Fibroblast of the aortic adventitia (primary cell): ENCODE measurements around the gene EMP3. TPM values are rescaled to one million over a fixed set of nuclear protein-coding genes. Genes with fewer than 3 reads are reported as not detected.
"Not testable (repeated sequence)": the region's sequence is repeated elsewhere in the genome, so short reads cannot be mapped to it uniquely, and the experiment has no call there.

ENCODE experiments used
- DNase-seq: peaks from one replicate; pipeline ENCODE4 v3.0.0-alpha.2; 2010; ENCODE audit warnings: low read depth
- H3K4me3 ChIP-seq: 2 replicates; pipeline ENCODE4 v1.5.1; 2011; ENCODE audit warnings: low read depth, mild to moderate bottlenecking, control low read depth, low read length, moderate library complexity
- total RNA-seq: library from RNA; depleted of rRNA; stranded (reverse); fragments of >200 nt; gene quantifications from 2 replicates; pipeline ENCODE4 v1.2.3, GENCODE V29; 2012; ENCODE audit warnings: low replicate concordance
- TF ChIP-seq, protein P1 (sequence below): IDR thresholded peaks from 2 replicates; pipeline ENCODE4 v1.5.1; 2011; ENCODE audit warnings: mild to moderate bottlenecking, low read length, control low read depth, inconsistent platforms; ENCODE audit not compliant: insufficient read depth

EMP3 gene
- total RNA-seq, 1 donor: 369 TPM

DNA sequence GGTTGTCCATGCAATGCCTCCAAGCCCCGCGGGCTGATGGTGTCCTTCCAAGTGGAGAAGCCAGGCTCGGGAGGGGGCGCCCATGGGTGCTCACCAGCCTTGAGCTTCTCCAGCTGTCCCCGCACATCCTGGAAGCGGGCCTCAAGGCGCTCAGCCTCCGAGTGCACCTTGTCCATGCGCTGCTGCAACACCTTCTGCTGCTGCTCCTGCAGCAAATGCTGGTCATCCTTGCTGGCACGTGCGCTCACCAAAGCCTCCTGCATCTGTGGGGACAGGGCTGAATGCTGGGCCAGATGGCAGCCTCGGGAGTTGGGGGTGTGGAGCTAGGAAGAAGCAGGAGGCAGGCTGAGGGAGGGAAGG lies 22.8 kb upstream of the EMP3 start:
- no peak overlapping the region for H3K4me3 ChIP-seq
- no peak for DNase-seq
- TF ChIP-seq, protein P1, sequence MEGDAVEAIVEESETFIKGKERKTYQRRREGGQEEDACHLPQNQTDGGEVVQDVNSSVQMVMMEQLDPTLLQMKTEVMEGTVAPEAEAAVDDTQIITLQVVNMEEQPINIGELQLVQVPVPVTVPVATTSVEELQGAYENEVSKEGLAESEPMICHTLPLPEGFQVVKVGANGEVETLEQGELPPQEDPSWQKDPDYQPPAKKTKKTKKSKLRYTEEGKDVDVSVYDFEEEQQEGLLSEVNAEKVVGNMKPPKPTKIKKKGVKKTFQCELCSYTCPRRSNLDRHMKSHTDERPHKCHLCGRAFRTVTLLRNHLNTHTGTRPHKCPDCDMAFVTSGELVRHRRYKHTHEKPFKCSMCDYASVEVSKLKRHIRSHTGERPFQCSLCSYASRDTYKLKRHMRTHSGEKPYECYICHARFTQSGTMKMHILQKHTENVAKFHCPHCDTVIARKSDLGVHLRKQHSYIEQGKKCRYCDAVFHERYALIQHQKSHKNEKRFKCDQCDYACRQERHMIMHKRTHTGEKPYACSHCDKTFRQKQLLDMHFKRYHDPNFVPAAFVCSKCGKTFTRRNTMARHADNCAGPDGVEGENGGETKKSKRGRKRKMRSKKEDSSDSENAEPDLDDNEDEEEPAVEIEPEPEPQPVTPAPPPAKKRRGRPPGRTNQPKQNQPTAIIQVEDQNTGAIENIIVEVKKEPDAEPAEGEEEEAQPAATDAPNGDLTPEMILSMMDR: no peak

DNA sequence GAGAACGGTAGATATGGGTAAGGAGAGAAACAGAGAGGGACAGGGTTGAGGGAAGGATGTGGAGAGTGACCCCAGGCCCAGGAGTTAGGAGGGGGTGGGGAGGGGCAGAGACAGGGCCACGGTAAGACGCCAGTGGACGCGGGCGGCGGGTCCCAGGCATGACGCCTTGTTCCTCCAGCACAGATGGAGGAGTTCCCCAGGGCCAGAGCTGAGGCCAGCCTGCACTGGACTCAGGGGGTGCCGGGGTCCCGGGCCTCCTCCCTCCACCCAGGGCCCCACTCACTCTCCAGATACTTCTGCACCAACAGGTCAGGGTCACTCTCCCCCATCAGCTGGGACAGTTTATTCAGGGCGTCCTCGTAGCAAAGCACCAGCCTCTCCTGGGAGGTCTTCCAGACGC lies 22.0 kb upstream of the EMP3 start:
- H3K4me3 ChIP-seq: no peak overlapping the region
- DNase-seq: no peak
- TF ChIP-seq, protein P1: no peak

DNA sequence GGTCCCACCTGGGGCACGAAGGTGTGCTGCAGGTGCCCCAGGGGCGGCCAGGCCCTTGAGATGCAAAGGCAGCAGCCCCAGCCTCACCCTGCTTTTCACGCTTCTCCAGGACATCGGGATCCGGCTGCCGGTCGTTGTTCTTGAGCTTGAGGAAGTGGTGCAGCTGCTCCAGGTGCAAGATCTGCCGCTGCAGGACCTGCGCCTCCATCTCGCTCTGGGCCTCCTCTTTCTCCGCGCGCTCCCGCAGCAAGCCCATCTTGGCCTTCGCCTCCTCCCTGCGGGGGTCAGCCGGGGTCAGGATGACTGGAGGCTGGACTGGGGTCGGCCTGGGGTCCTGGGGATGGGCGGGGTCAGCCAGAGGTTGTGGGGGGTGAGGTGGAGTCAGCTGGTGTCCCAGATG lies 21.5 kb upstream of the EMP3 start:
- TF ChIP-seq, protein P1: no peak
- no peak overlapping the region for H3K4me3 ChIP-seq
- DNase-seq: no peak

DNA sequence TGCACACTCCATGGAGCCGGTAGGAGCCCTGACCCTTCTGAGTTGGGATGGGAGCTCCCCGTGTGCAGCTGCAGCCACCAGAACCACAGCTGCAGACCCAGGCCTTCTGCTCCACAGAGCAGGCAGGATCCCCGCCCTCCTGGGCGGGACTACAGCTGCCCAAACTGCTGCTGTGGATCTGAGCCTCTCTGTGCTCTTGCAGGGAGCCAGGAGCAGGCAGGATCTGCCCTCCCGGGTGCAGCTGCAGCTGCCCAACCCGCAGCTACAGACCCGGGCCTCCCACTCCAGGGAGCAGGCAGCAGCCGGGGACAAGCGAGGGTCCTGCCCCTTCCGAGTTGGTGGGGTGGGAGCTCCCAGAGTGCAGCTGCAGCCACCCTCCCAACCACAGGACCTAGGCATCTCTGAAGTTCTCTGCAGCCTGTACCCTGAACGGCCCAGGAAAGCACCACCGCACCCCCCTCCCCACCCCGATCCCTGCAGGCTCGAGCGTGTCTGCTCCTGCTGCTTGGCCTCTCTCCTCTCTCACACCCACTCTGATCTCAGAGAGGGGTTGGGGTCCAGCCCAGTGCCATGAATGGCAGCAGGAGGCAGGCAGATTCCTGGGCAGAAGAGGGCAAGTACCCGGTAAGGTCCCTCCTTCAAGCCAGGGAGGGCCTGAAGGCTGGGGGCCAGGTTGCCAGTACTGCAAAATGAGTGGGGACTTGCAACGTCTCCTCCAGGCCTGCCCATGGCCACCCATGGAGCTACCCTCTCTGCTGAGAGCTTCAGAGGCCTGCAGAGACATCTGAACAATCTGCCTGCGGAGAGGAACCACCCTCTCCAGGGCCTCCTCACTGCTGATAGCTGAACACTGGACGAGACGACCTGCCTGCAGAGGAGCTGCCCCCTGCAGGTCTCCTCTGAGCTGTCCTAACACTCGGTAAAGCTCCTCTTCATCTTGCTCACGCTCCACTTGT lies 16.4 kb upstream of the EMP3 start:
- TF ChIP-seq, protein P1: peak; percentile 38
- no peak overlapping the region for H3K4me3 ChIP-seq
- no peak for DNase-seq

DNA sequence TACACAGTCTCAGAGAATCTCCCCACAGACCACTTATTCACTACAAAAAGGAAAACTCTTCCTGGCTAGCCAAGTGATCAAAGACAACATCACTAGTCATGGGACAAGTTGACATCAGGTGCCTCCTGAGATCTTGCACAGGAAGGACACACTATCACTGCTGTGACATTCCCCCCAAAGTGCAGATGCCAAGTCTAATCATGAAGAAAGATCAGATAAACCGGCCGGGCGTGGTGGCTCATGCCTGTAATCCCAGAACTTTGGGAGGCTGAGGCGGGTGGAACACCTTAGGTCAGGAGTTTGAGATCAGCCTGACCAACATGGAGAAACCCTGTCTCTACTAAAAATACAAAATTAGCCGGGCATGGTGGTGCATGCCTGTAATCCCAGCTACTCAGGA lies 15.6 kb upstream of the EMP3 start:
- H3K4me3 ChIP-seq, DNase-seq: not testable (repeated sequence)

DNA sequence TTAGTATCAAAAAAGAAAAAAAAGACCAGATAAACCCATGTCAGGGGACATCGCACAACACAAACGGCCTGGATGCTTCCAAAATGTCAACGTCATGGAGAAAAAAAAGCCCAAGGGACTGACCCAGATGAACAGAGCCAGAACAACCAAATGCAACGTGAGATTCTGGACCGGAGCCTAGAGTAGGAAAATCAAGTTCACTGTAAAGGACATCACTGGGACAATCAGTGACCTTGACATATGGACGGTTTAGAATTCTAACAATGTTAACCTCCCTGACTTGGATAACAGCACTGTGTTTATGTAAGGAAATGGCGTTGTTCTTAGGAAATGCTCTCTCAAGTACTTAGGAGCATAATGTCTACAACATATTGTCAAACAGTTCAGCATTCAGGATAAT lies 15.1 kb upstream of the EMP3 start:
- DNase-seq: no peak

DNA sequence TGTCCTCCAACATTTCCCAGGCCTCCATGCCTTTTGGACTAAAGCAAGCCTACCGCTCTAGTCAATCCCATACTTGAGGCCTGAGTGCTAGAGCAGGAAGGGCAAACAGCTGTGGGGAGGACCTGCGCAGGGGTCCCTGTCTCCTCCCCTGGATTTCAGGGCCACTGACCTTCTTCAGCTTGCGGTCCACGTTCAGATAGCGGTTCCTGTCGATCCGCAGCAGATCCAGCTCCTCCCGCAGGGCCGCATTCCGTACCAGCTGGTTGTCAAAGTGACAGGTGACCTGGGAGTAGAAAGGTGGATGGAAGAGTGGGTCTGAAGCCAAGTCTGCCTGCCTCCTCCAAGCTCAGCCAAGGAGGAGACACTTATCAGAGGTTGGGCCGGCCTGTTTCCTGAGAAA lies 14.0 kb upstream of the EMP3 start:
- DNase-seq: no peak
- TF ChIP-seq, protein P1: no peak
- no peak overlapping the region for H3K4me3 ChIP-seq

More for the DNA sequence above, 15.1 kb upstream of the EMP3 start:
- TF ChIP-seq, protein P1: no peak
- no peak overlapping the region for H3K4me3 ChIP-seq
